ENCODE data around the gene DPP6.
"Not testable (repeated sequence)": the region's sequence is repeated elsewhere in the genome, so short reads cannot be mapped to it uniquely, and the experiment has no call there.

Gene DPP6

DNA sequence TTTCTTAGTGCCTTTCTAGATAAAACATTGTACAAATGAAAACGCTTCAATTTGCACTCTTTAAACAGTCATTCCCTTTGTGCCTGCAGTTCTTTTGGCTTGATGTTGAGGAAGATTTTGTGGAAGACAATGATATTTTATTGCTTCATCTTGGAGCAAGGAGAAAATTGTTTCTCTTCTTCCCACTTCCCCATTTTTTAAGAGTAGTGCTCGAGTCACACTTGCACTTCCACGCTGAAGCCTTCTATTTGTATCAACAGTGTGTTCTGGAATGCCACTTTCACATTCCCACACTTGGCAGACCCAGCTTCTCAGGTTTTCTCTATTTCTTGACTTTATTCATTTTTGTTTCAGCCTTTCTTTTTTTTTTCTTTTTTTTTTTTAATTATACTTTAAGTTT is 581.4 kb downstream of the DPP6 start:
- DNase-seq = no peak

GRCh38 chr7:154638286-154638685 is 586.1 kb downstream of the DPP6 start:
- no peak for DNase-seq

DNA sequence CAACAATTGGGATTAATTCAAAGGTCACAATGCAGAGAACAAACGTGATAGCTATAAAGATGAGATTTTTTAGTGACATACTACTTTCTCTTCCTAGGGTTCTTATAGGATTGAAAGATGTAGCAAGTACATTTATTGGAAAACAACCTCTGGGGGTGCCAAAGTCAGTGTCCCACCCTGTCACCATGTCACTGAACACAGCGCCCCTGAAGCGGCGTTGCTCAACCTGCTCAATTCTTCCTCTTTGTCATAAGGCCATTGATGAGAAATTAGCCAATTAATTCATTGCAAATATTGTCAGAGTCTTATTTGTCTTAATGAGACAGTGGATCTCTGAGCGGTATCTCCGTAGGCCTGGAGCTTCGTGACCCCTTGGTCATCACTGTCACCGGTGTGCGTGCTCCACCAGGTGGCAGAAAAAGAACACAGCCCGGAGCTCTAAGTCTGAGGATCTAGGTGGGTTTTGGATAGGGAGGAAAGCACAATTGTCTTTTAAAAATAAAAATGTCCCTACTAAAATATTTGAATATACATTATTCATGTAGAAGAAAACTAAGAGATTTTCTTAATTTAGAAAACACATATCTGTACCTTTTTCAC is 588.2 kb downstream of the DPP6 start:
- peak in 1 of 2 experiments; percentile 36 for DNase-seq

DNA sequence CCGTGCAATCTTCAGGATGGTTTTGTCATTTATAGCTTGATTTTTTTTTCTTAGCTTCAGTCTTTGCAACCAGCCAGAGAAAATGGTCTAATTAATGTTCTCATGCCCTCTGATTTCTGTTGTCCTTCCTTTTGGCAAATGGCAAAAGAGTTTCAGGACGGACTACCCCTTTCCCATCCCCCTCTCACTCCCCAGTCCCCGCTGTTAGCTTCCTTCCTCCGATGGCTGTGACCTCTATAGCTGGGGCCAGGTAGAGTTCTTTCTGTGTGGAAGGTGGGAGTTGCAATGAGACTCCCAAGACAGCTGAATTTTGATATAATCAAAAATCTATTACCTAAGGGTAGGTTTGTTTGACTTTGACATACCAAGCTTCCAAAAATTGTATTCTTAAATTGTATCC is 588.7 kb downstream of the DPP6 start:
- no peak for DNase-seq

- DNase-seq = no peak
Measured at GRCh38 chr7:154644366-154644765, 592.2 kb downstream of the DPP6 start.

GRCh38 chr7:154646126-154647013 is 594.2 kb downstream of the DPP6 start:
- DNase-seq = no peak

- DNase-seq = no peak
Measured at GRCh38 chr7:154647625-154648024, 595.4 kb downstream of the DPP6 start.

- DNase-seq = no peak
Measured at GRCh38 chr7:154649015-154649414, 596.8 kb downstream of the DPP6 start.

DNA sequence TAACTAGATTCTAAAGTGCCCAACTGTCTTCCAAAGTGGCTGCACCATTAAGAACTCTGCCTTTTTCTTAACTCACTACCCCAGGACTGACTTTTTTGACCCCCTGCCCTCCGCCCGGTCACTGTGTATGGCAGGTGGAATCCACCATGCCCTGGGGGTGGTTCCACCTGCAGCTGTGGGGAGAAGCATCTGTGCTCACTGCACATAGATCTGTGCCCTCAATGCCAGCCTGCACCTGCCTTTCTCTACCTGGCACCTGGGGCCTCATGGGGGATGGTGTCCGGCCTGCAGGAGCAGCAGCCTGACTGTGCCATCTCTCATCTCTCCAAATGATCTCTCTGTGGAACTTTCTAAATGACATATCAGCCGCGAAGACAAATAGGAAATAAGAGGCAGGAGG is 597.2 kb downstream of the DPP6 start:
- no peak for DNase-seq

DNA sequence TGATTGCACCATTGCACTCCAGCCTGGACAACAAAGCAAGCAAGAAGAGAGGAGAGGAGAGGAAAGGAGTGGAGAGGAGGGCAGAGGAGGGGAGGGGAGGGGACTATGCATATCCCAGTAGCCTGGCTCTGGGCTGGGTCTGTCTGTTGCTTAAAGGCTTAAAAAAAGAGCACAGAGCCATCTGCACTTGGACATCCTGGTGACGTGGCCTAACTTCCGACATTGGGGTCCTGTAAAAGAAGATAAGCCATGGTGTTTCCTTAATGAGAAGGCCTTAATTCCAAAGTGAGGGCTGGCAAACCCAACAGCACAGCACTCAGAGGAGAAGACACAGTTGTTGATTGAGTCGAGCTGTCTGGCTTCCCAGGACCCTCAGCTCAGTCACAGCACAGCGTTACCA is 598.1 kb downstream of the DPP6 start:
- no peak for DNase-seq

GRCh38 chr7:154651501-154651900 is 599.3 kb downstream of the DPP6 start:
- DNase-seq = no peak

DNA sequence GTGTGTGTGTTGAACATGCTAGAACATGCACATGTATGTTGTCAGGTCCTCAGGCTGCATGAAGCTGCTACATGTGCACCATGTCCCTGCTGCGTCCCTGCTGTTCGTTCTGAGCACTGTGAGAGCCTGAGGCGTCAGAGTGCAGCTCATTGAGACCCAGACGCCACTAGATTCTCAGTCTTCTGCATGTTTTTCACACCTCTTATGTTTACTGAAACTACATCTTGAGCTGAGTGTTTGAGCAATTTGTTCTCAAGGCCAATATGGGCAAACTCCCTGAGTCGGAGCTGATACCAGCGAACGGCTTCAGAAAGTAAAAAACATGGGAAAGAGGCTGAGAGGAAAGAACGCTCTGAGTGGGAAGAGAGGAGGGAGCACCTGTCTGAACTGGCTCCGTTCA is 600.4 kb downstream of the DPP6 start:
- no peak for DNase-seq

DNA sequence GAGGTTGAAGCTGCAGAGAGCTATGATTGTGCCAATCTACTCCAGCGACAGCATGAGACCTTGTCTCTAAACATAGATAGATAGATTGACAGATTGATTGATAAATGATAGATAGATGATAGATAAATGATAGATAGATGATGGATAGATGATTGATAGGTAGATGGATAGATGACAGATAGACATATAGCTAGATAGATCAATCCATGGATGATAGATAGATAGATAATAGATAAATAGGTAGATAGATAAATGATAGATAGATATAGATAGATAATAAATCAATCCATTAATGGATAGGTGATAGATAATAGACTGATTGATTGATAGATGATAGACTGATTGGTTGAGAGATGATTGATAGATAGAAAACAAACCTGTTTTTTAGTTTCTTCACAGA is 601.1 kb downstream of the DPP6 start:
- DNase-seq = no peak

DNA sequence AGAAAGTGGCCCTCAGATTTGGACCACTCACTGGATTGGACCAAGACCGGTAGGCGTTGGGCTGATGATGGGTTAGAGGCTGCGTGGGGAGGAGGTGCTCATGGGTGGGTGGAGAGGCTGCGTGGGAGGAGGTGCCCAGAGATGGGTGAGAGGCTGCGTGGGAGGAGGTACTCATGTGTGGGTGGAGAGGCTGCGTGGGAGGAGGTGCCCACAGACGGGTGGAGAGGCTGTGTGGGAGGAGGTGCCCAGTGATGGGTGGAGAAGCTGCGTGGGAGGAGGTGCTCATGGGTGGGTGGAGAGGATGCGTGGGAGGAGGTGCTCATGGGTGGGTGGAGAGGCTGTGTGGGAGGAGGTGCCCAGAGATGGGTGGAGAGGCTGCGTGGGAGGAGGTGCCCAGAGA is 604.4 kb downstream of the DPP6 start:
- no peak for DNase-seq

- DNase-seq = no peak
Measured at GRCh38 chr7:154666768-154667167, 614.6 kb downstream of the DPP6 start.

- DNase-seq = peak in 1 of 2 experiments; percentile 61
Measured at GRCh38 chr7:154672659-154673415, 620.6 kb downstream of the DPP6 start.

- no peak for DNase-seq
Measured at GRCh38 chr7:154674191-154674590, 622.0 kb downstream of the DPP6 start.

DNA sequence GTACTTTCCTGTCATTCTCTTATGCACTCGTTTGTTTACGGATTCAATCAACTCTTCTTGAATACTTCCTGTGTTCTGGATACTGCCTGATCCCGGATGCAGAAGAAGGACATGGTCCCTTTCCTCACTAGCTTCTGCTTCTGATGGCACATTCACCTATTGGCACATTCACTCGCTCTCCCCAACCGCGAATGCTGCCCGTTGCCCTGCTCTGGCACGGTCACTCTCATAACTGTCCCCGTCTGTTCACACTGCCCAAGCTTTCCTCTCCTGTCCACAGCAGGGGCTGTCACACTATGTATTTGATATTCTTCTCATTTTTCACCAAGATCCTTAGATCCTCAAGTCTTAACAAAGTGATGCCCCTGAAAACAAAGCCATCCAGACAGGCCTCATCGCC is 623.4 kb downstream of the DPP6 start:
- no peak for DNase-seq

- not testable (repeated sequence) for DNase-seq
Measured at GRCh38 chr7:154676033-154676421, 623.8 kb downstream of the DPP6 start.

- no peak for DNase-seq
Measured at GRCh38 chr7:154676422-154677073, 624.4 kb downstream of the DPP6 start.

- DNase-seq = no peak
Measured at GRCh38 chr7:154677454-154677853, 625.3 kb downstream of the DPP6 start.

DNA sequence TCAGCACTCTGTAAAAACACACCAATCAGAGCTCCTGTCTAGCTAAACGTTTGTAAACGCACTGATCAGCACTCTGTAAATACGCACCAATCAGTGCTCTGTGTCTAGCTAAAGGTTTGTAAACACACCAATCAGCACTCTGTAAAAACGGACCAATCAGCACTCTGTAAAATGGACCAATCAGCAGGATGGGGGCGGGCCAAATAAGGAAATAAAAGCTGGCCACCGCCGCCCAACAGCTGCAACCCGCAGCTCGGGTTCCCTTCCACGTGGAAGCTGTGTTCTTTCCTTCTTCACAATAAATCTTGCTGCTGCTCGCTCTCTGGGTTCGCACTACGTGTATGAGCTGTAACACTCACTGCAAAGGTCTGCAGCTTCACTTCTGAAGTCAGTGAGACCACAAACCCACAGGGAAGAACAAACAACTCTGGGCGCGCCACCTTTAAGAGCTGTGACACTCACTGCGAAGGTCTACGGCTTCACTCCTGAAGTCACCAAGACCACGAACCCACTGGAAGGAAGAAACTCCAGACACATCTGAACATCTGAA is 625.9 kb downstream of the DPP6 start:
- not testable (repeated sequence) for DNase-seq

Data from NCI-H1930 (cell line).